GM19452 (cell line): ENCODE results near the gene ARHGAP31.

Experiments
- ATAC-seq: cut with Tn5 transposase; IDR thresholded peaks from one replicate; pipeline ENCODE4 v1.9.1; 2021; ENCODE audit not compliant: unreplicated experiment

ARHGAP31 gene

DNA sequence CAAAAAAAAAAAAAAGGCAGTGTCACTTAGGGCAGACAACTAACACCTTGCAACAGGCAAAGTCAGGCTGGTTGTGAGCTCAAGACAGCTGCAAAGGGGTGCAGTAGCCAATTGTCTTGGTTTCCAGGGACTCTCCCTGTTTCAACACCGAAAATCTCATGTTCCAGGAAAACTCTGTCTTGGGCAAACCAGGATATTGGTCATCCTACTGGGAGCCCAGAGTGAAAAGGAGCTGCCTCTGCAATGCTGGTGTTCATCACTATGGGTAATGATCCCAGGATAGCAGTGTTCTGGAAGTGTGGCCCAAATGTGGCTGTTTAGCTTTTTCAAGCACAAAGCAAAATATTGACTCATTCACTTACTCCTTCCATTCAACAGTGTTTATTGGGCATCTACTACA, 82.6 kb downstream of the ARHGAP31 start:
- ATAC-seq, result no peak

DNA sequence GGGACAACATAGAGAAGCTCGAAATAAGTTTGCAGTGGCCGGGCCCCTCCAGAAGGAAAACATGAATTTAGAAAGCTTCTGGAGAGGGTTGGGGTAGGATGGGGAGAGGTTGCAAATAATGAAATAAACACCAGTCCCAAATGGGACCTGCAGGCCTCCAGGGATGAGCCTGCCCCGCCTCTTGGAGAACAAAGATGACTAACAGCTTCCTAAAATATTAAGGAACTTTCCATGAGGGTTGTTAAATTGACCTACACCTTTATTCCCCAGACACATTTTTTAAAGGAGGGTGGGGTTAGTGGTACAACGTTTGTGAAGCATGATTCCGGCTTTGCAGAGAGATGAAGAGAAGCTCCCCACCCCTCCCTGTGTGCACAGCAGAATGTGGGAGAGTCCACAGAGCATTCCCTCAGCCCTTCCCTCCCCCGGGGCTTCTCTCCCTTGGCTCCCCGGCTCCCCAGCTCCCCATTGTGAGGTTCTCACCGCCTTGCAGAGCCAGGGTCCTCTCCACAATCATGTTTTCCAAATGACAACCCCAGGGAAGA, 84.1 kb downstream of the ARHGAP31 start:
- no peak for ATAC-seq

- no peak for ATAC-seq
Measured at GRCh38 chr3:119380697-119381096, 86.5 kb downstream of the ARHGAP31 start.

DNA sequence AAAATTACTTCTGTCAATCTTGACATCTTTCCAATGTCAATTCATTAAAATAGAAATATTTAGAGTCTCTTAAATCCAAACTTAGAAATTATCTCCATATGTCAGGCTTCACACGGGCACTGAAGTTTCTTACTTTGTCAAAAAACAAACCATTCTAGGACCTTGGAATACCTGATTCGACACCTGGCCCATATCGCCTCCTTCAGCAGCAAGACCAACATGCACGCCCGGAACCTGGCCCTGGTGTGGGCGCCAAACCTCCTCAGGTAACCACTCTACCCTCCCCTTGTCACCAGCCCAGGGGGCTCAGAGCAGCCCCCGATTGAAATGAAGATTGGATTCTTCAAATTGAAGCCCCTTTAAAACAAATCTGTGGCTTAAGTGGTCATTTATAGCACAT, 88.0 kb downstream of the ARHGAP31 start:
- no peak for ATAC-seq

DNA sequence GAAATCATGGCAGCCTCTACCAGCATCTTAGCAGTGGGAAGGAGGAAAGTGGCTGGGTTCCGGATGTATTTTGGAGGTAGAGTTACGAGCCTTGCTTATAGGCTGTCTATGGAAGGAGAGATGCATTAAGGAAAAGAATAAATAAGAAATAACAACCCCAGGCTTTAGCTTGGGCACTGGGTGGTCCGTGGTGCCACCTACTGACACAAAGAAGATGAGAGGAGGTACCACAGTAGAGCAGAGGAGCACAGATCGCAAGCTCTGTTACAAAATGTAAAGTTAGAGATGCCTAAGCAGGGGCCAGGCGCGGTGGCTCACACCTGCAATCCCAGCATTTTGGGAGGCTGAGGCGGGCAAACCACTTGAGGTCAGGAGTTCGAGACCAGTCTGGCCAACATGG, 94.4 kb downstream of the ARHGAP31 start:
- ATAC-seq, result no peak

DNA sequence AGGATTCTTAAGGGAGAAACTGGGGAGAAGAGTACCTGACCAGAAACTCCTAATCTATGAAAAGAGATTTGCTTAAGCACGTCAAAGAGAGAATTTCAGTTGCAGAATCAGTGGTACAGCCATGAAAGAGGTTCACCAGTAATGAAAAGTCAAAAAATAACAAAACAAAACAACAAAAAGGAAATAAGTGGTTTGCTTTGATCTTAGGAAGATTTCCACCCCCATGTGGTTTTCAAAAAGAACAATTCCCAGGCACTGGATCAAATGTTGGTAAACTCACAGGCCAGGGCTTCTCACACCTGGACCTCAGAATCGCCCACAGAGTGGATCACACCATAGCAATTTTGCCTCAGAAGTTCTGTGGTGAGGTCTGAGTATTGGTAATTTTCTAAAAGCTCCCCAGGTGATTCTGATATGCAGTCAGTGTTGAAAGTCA, 101.8 kb downstream of the ARHGAP31 start:
- peak; percentile 65 for ATAC-seq

DNA sequence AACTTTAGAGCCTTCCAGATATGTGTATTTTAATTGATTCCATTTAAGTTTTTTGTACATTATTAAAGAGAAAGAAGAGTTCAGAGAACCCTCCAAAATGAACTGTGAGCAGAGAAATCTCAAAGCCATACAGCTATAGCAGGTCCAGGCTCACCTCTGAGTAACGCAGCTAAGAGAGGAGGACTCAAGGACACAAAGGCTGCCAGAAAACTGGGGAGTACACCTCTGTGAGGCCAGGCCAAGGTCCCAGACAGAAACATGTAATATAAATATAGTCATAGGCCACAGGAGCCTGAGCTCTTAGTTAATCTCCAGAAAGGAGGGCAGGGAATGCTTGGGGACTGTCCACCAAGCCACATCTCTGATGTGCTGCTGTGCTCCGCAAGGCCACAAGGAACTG, 102.7 kb downstream of the ARHGAP31 start:
- ATAC-seq, result no peak

- ATAC-seq, result no peak
Measured at GRCh38 chr3:119400466-119400865, 106.3 kb downstream of the ARHGAP31 start.

GRCh38 chr3:119401069-119401468, 106.9 kb downstream of the ARHGAP31 start:
- ATAC-seq, result peak; percentile 46

GRCh38 chr3:119401503-119402440, 107.6 kb downstream of the ARHGAP31 start:
- ATAC-seq, result peak; percentile 39

DNA sequence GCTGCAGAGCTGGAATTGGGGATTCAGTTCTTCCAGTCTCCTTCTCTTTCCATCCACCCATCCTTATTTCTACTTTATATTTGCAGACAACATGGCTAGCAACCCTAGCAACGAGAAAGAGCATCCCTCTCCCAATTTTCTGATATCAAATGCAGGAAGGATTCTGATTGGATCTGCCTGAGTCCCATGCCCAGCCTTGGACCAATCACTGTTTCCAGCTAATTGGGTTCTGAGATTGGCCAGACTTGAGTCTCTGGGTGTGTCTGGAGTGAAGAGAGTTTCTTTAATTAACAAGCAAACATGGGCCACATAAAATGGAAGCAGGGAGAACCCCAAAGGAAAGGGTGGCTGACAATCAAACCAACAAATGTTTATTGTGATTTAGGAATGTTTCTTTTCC, 108.6 kb downstream of the ARHGAP31 start:
- no peak for ATAC-seq

DNA sequence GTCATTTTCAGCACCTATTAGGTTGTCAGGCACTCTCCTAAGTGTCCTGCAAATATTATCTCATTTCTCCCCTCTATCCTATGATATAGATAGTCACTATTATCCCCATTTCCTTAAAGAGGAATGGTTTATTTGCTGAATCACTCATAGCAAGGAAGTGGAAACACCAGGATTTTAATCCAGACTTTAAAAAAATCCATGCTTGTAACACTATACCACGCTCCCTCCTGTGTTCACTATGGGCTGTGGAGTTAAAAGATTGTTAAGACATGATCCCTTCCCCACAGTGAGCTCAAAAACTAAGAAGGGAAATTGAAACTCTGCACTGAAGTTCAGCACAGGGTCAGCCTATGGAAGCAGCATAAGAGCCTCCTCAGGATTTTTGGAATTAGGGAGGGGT, 109.0 kb downstream of the ARHGAP31 start:
- ATAC-seq, result no peak

DNA sequence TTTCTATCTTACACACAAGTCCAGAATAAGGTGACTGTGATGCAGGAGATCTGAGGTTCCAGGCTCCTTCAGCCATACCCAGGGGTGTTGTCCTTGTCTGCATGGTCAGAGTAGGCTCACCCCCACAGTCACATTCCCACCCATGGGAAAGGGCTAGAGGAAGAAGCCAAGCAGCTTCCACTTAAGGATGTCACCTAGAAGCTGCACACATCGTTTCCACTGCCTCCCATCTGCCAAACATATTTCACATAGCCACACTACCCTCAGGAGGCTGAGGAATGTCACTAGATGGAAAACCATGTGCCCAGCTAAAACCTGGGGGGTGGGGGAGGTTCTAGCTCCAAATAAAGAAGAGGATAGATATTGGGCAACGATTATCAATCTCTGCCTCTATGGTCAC, 111.1 kb downstream of the ARHGAP31 start:
- no peak for ATAC-seq

DNA sequence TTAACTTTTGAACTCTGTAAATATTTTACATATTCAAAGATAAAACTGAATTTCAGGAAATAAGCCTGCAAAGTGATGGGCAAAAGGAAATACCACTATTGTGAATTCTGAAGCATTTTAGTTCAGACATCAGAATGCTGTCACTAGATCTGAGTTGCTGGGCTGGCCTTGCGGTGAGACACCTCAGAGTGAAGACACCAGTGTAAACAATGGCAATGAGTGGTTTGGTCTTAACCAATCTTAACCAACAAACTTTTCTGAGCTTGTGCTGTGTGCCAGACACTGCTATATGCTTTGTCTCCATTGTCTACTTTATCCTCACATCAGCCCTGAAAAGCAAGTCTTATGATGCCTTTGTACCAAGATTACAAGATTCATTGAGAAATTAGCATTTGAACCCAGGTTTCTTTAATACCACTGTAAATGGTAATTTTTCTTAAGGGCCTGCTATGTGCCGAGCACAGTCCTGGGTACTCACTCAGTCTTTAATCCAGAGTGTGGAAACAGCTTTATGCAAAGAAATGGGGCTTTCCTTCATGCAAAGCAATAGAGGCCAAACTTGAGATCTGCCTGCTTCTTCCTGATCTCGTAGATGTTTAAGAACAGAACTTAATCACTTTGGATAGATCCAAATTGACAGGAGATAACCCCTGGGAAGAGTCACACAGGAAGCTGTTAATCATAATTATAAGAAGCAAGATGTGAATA, 114.2 kb downstream of the ARHGAP31 start:
- ATAC-seq, result no peak

GRCh38 chr3:119409844-119410243, 115.7 kb downstream of the ARHGAP31 start:
- no peak for ATAC-seq

DNA sequence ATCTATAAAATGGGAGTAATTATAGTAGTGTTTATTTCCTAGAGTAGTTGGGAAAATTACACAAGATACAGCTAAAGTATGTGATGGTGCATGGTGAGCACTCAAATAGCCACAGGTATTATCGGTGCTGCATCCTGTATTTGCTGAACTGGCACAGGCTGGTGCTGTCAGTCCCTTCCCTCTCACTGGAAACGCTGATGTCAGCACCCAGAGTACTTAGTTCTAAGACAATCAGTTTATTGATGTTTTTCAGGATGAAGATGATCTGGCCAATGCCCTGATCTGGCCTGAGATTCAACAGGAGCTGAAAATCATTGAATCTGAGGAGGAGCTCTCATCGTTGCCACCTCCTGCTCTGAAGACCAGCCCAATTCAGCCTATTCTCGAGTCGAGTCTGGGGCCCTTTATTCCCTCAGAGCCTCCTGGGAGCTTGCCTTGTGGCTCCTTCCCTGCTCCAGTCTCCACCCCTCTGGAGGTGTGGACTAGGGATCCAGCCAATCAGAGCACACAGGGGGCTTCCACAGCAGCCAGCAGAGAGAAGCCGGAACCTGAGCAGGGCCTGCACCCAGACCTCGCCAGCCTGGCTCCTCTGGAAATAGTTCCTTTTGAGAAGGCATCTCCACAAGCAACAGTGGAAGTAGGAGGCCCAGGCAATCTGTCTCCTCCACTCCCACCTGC, 119.6 kb downstream of the ARHGAP31 start:
- ATAC-seq, result no peak

DNA sequence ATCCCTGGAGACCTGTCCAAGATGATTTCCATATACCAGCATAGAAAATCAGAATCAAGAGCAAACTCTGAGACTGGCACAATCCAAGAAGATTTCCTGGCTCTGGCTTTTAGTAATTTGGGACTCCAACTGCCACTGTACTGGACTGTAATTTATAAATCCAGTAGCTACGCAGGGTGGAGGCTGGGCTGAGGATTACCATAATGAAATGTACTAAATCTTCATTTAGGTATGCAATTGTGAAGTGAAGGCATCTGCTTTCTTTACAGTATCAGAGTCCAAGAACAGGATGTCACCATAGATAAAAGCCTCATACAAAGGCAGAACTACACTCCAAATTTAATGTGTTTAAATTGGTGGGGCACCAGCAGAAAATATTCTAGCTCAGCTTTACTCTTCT, 122.7 kb downstream of the ARHGAP31 start:
- no peak for ATAC-seq

- ATAC-seq, result no peak
Measured at GRCh38 chr3:119417771-119418512, 123.8 kb downstream of the ARHGAP31 start.

DNA sequence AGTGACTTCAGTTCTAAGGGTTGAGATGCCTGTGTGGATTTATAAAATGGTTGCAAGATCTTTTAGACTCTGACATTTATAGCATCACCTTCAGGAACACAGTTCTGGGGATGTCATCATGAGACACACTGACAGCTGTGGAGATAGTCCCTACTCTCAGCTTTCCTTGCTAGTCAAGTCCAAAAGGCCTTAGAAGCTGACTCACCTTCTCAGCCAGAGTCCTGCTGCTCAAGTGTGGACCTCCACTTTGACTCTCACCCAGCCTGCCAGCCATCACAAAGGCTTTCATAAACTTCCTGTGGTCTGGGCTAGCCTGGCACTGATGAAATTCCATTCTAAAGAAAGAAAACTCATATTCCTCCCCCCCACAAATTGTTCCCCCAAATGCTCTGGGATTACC, 124.5 kb downstream of the ARHGAP31 start:
- ATAC-seq, result no peak

DNA sequence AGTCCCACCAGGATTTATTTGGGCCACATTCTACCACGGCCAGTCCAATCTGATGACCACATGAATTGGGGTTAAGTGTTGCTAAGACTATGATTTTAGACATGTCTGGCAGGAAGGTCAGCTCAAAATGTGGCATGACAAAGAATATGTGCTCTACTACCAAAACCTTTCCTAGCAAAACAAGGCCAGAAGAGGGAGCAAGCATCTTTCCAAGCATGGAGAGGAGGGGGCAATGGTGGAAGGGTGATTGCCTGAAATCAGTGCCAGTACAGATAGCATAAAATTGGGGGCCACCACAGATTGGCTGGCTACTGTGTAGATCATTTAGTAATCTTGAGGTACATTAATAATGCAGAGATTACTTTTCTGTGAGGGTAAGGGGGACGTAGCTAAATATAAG, 126.0 kb downstream of the ARHGAP31 start:
- no peak for ATAC-seq

GRCh38 chr3:119427669-119428068, 133.5 kb downstream of the ARHGAP31 start:
- no peak for ATAC-seq
